Measurements from ENCODE around the gene UQCC3. TPM values are rescaled to one million over a fixed set of nuclear protein-coding genes. Genes with fewer than 3 reads are reported as not detected.
A peak's percentile ranks its signal among the peaks of the same experiment; 100 is the strongest.

UQCC3 gene
- total RNA-seq, 3 donors from 2014 or later = 7.4 to 9.8 (median 8.3) TPM

GRCh38 chr11:62656796-62657429 is 14.6 kb upstream of the UQCC3 start:
- TF ChIP-seq POLR2A (IDR thresholded peaks at IDR 0.05) = no peak
- TF ChIP-seq POLR2AphosphoS5 (IDR thresholded peaks at IDR 0.05) = no peak
- TF ChIP-seq CTCF (IDR thresholded peaks at IDR 0.05) = no peak
- Histone ChIP-seq H3K4me3 (no peak overlapping the region), H3K27ac (no peak overlapping the region), H3K4me1 (peaks cover 0 to 1% of the 10 kb centered on the region in 2 donors), H3K9me3 (no peaks in the 10 kb centered on the region), H3K27me3 (no peaks in the 10 kb centered on the region), H3K36me3 (no peaks in the 10 kb centered on the region)
- intact Hi-C loops (cut with DNase I; ENCODE audit: low total_unique reads) = no loop called here
- DNase-seq (ENCODE audit: low spot score in 2 of 2) = no peak

GRCh38 chr11:62664405-62665074 is 6.9 kb upstream of the UQCC3 start:
- TF ChIP-seq POLR2AphosphoS5 (IDR thresholded peaks at IDR 0.05) = no peak
- TF ChIP-seq CTCF (IDR thresholded peaks at IDR 0.05) = no peak
- TF ChIP-seq POLR2A (IDR thresholded peaks at IDR 0.05) = no peak
- Histone ChIP-seq H3K27ac (peak overlapping the region; percentile 89 to 93), H3K4me1 (peaks cover 8 to 19% of the 10 kb centered on the region in 2 donors), H3K27me3 (no peaks in the 10 kb centered on the region), H3K36me3 (no peaks in the 10 kb centered on the region), H3K4me3 (peak overlapping the region; percentile 62 to 85 (median 83)), H3K9me3 (no peaks in the 10 kb centered on the region)
- DNase-seq (ENCODE audit: low spot score in 2 of 2) = peak; percentile 54 to 61
- intact Hi-C loops (cut with DNase I; ENCODE audit: low total_unique reads) = no loop called here

GRCh38 chr11:62665075-62665598 is 6.3 kb upstream of the UQCC3 start, which contains the start of the genes C11orf98 and CSKMT:
Gene C11orf98 (minus strand): TSS chr11:62665210. CDS start chr11:62665169, 41 bp downstream.
Gene CSKMT (plus strand): TSS chr11:62665312. CDS start chr11:62665880, 568 bp downstream.
- no peaks in the 10 kb centered on the region for H3K9me3 ChIP-seq
- no peaks in the 10 kb centered on the region for H3K27me3 ChIP-seq
- H3K4me3 ChIP-seq = peak within 1 kb of the TSS; percentile 62 to 85 (median 83)
- H3K36me3 ChIP-seq = no peaks in the 10 kb centered on the region
- intact Hi-C loops (cut with DNase I; ENCODE audit: low total_unique reads) = no loop called here
- peaks cover 8 to 19% of the 10 kb centered on the region in 2 donors for H3K4me1 ChIP-seq
- peak; percentile 93 to 97 for DNase-seq (ENCODE audit: low spot score in 2 of 2)
- H3K27ac ChIP-seq = peak within 1 kb of the TSS; percentile 89 to 93
- TF ChIP-seq POLR2AphosphoS5 (IDR thresholded peaks at IDR 0.05) (peak; percentile 97 to 99 (median 99)), CTCF (IDR thresholded peaks at IDR 0.05) (no peak), POLR2A (IDR thresholded peaks at IDR 0.05) (peak; percentile 98)

- Histone ChIP-seq H3K27ac (peak overlapping the region; percentile 89 to 93), H3K4me3 (peak overlapping the region; percentile 62 to 85 (median 83)), H3K27me3 (no peaks in the 10 kb centered on the region), H3K36me3 (no peaks in the 10 kb centered on the region), H3K9me3 (no peaks in the 10 kb centered on the region), H3K4me1 (peaks cover 9 to 19% of the 10 kb centered on the region in 2 donors)
- intact Hi-C loops (cut with DNase I; ENCODE audit: low total_unique reads) = no loop called here
- no peak for DNase-seq (ENCODE audit: low spot score in 2 of 2)
- TF ChIP-seq POLR2A (IDR thresholded peaks at IDR 0.05) (no peak), POLR2AphosphoS5 (IDR thresholded peaks at IDR 0.05) (no peak), CTCF (IDR thresholded peaks at IDR 0.05) (no peak)
Measured at GRCh38 chr11:62665599-62666258, 5.7 kb upstream of the UQCC3 start.

Measured in breast epithelium (tissue), 4 donors.